Natural killer cell treated with Interleukin-12 subunit alpha and Interleukin-12 subunit beta and Interleukin-15 and Interleukin-18, amount 100 ng/mL, for 72 hours (primary cell): ENCODE results near the gene TADA2A. TPM values are rescaled to one million over a fixed set of nuclear protein-coding genes. Genes with fewer than 3 reads are reported as not detected.
"Not testable (repeated sequence)": the region's sequence is repeated elsewhere in the genome, so short reads cannot be mapped to it uniquely, and the experiment has no call there.

Experiments used
- ATAC-seq, 2 donors: fragments of 150-1000 bp; cut with Tn5 transposase in 1 of 2; sonication (Bioruptor Pico), chemical (Tn5 transposase) in 1 of 2; 2 replicates each; pipeline ENCODE4 v1.10.0; 2021
- DNase-seq: peaks from one replicate; pipeline ENCODE4 v3.0.0; 2022; ENCODE audit warnings: low spot score
- H3K27ac Mint-ChIP-seq, 2 donors: 1 replicate in 1 of 2; 2 replicates in 1 of 2; pipeline ENCODE4 v1.8.0; 2022; ENCODE audit warnings: mixed read lengths in 2 of 2, mild to moderate bottlenecking in 1 of 2, moderate library complexity in 1 of 2
- H3K27me3 Mint-ChIP-seq, 2 donors: 1 replicate in 1 of 2; 2 replicates in 1 of 2; pipeline ENCODE4 v1.8.0; 2022; ENCODE audit warnings: mixed read lengths in 2 of 2
- H3K36me3 Mint-ChIP-seq: one replicate; pipeline ENCODE4 v1.8.0; 2022; ENCODE audit warnings: mixed read lengths
- H3K4me1 Mint-ChIP-seq, 2 donors: 1 replicate in 1 of 2; 2 replicates in 1 of 2; pipeline ENCODE4 v1.8.0; 2022; ENCODE audit warnings: low read depth in 2 of 2, mixed read lengths in 2 of 2, mild to moderate bottlenecking in 1 of 2
- H3K4me3 Mint-ChIP-seq: one replicate; pipeline ENCODE4 v1.8.0; 2022; ENCODE audit warnings: mixed read lengths
- H3K9me3 Mint-ChIP-seq: 2 replicates; pipeline ENCODE4 v1.8.0; 2022; ENCODE audit warnings: mixed read lengths
- total RNA-seq, 2 donors: library from RNA; stranded (reverse); gene quantifications; one replicate each; pipeline ENCODE4 v1.2.3, GENCODE V29; 2022

TADA2A gene
- total RNA-seq, 2 donors from 2014 or later, result 30.5 to 55.4 TPM

GRCh38 chr17:37385474-37385990 is 21.2 kb upstream of the TADA2A start:
- DNase-seq (no peak), ATAC-seq (no peak)
- H3K9me3 Mint-ChIP-seq, result no peaks in the 10 kb centered on the region
- no peak overlapping the region for H3K4me3 Mint-ChIP-seq
- no peaks in the 10 kb centered on the region for H3K4me1 Mint-ChIP-seq
- H3K36me3 Mint-ChIP-seq, result no peaks in the 10 kb centered on the region
- no peak overlapping the region for H3K27ac Mint-ChIP-seq
- no peaks in the 10 kb centered on the region for H3K27me3 Mint-ChIP-seq

DNA sequence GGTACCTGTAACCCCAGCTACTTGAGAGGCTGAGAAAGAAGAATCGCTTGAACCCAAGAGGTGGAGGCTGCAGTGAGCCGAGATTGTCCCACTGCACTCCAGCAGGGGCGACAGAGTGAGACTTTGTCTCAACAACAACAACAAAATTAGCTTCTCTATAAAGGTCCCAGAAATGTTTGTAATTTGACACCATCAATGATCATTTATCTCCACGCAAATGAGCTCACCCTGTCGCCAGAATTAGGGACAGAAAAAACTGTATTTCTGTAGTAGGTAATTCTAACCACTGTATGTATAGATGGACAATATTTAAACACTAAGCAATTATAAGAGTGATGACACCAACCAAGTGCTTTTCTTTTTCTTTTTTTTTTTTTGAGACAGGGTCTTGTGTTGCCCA is 20.2 kb upstream of the TADA2A start:
- Mint-ChIP-seq H3K4me1 (peaks cover 0 to 2% of the 10 kb centered on the region in 2 donors), H3K27ac (no peak overlapping the region), H3K36me3 (no peaks in the 10 kb centered on the region), H3K9me3 (no peaks in the 10 kb centered on the region), H3K27me3 (no peaks in the 10 kb centered on the region), H3K4me3 (no peak overlapping the region)
- ATAC-seq (no peak), DNase-seq (no peak)

- no peaks in the 10 kb centered on the region for H3K27me3 Mint-ChIP-seq
- H3K27ac Mint-ChIP-seq, result no peak overlapping the region
- H3K9me3 Mint-ChIP-seq, result no peaks in the 10 kb centered on the region
- DNase-seq (no peak), ATAC-seq (no peak)
- H3K36me3 Mint-ChIP-seq, result no peaks in the 10 kb centered on the region
- no peak overlapping the region for H3K4me3 Mint-ChIP-seq
- peaks cover 0 to 10% of the 10 kb centered on the region in 2 donors for H3K4me1 Mint-ChIP-seq
These were observed 18.4 kb upstream of the TADA2A start for GRCh38 chr17:37388266-37388665.

- no peak for ATAC-seq
- no peaks in the 10 kb centered on the region for H3K9me3 Mint-ChIP-seq
- no peak overlapping the region for H3K4me3 Mint-ChIP-seq
- no peak for DNase-seq
- H3K4me1 Mint-ChIP-seq, result peaks cover 0 to 10% of the 10 kb centered on the region in 2 donors
- no peaks in the 10 kb centered on the region for H3K36me3 Mint-ChIP-seq
- H3K27me3 Mint-ChIP-seq, result no peaks in the 10 kb centered on the region
- no peak overlapping the region for H3K27ac Mint-ChIP-seq
These were observed 17.5 kb upstream of the TADA2A start for GRCh38 chr17:37389160-37389559.

DNA sequence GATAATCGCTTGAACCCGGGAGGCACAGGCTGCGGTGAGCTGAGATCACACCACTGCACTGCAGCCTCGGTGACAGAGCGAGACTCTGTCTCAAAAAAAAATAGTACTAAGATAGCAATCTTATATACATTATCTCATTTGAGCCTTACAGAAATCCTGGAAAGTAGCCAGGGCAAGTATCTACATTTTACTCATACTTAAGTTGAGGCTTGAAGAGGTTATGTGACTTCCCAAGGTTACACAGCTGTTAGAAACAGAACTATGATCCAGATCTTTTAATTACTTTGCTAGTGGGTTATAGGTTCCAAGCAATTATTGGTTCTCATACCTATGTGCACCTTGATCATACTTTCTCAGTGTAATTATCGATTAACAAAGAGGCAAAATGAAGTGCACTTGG is 15.5 kb upstream of the TADA2A start:
- ATAC-seq (no peak), DNase-seq (no peak)
- H3K4me1 Mint-ChIP-seq, result peaks cover 0 to 10% of the 10 kb centered on the region in 2 donors
- no peak overlapping the region for H3K27ac Mint-ChIP-seq
- H3K36me3 Mint-ChIP-seq, result no peaks in the 10 kb centered on the region
- H3K9me3 Mint-ChIP-seq, result no peaks in the 10 kb centered on the region
- no peak overlapping the region for H3K4me3 Mint-ChIP-seq
- no peaks in the 10 kb centered on the region for H3K27me3 Mint-ChIP-seq

DNA sequence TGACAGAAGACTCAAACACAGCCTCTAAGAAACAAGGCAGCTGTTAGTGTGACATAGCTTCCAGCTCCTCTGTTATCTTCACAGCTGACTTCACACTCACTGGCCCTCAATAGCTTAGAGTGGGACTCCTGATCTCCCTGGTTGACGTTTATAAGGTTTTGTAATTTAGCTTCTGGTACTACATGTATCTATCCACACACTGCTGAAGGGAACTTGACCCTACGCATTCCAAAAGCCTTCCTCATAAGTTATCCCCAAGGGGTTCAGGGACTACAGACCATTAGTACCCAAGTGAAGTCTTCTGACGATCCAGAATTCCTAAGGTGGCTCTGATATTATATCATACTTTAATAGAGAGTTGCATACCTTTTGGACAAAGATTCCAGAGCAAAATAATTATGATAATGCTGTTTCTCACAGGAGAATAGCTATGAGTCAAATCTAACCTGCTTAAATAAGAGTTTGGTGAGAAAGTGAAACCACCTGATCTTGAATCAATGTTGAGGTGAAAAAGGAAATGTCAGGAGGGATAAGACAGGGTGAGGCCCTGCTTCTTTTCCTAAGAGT is 14.6 kb upstream of the TADA2A start:
- DNase-seq (no peak), ATAC-seq (no peak)
- Mint-ChIP-seq H3K36me3 (no peaks in the 10 kb centered on the region), H3K27me3 (no peaks in the 10 kb centered on the region), H3K27ac (no peak overlapping the region), H3K4me3 (no peak overlapping the region), H3K9me3 (no peaks in the 10 kb centered on the region), H3K4me1 (peaks cover 0 to 10% of the 10 kb centered on the region in 2 donors)

- Mint-ChIP-seq H3K9me3 (no peaks in the 10 kb centered on the region), H3K4me1 (peaks cover 2 to 15% of the 10 kb centered on the region in 2 donors), H3K27me3 (no peaks in the 10 kb centered on the region), H3K4me3 (no peak overlapping the region), H3K36me3 (no peaks in the 10 kb centered on the region), H3K27ac (no peak overlapping the region)
- ATAC-seq, result no peak
- DNase-seq, result no peak
These were observed 13.3 kb upstream of the TADA2A start for GRCh38 chr17:37393352-37393751.

- no peaks in the 10 kb centered on the region for H3K27me3 Mint-ChIP-seq
- no peaks in the 10 kb centered on the region for H3K36me3 Mint-ChIP-seq
These were observed 7.4 kb upstream of the TADA2A start for GRCh38 chr17:37399265-37399803.

DNA sequence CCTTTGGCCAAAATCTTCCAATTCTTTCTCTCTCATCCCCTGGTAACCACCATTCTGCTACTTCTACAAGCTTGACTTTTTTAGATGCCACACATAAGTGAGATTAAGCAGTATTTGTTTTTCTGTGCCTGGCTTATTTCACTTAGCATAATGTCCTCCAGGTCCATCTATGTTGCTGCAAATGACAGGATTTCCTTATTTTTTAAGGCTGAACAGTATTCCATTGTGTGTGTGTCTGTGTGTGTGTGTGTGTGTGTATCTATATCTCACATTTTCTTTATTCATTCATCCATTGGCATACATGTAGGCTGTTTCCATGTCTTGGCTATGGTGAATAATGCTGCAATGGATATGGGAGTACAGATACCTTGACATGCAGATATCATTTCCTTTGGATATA is 6.2 kb upstream of the TADA2A start:
- Mint-ChIP-seq H3K27ac (no peak overlapping the region), H3K9me3 (no peaks in the 10 kb centered on the region), H3K27me3 (no peaks in the 10 kb centered on the region), H3K36me3 (peaks cover 7% of the 10 kb centered on the region), H3K4me1 (peaks cover 22 to 38% of the 10 kb centered on the region in 2 donors), H3K4me3 (no peak overlapping the region)
- DNase-seq (no peak), ATAC-seq (no peak)

More at GRCh38 chr17:37399265-37399803, 7.4 kb upstream of the TADA2A start:
- H3K4me3 Mint-ChIP-seq, result no peak overlapping the region
- H3K9me3 Mint-ChIP-seq, result no peaks in the 10 kb centered on the region
- ATAC-seq (no peak), DNase-seq (no peak)
- peaks cover 15 to 26% of the 10 kb centered on the region in 2 donors for H3K4me1 Mint-ChIP-seq
- H3K27ac Mint-ChIP-seq, result no peak overlapping the region

GRCh38 chr17:37405522-37405921 is 1.2 kb upstream of the TADA2A start:
- Mint-ChIP-seq H3K27ac (peak overlapping the region; percentile 93 to 94), H3K4me1 (peaks cover 27 to 39% of the 10 kb centered on the region in 2 donors), H3K4me3 (peak overlapping the region; percentile 99)
- not testable (repeated sequence) for H3K9me3 Mint-ChIP-seq, DNase-seq, ATAC-seq, H3K36me3 Mint-ChIP-seq, H3K27me3 Mint-ChIP-seq

GRCh38 chr17:37405955-37406634 is 591 bp upstream of the TADA2A start:
- Mint-ChIP-seq H3K36me3 (peaks cover 7% of the 10 kb centered on the region), H3K4me3 (peak overlapping the region; percentile 99), H3K27ac (peak overlapping the region; percentile 93 to 94), H3K27me3 (no peaks in the 10 kb centered on the region), H3K9me3 (no peaks in the 10 kb centered on the region), H3K4me1 (peaks cover 27 to 39% of the 10 kb centered on the region in 2 donors)
- no peak for ATAC-seq
- no peak for DNase-seq

GRCh38 chr17:37408145-37408479 is 1.4 kb downstream of the TADA2A start:
- peak overlapping the region; percentile 88 for H3K4me3 Mint-ChIP-seq
- H3K27me3 Mint-ChIP-seq, DNase-seq, H3K36me3 Mint-ChIP-seq, H3K9me3 Mint-ChIP-seq, ATAC-seq: not testable (repeated sequence)
- H3K27ac Mint-ChIP-seq, result peak overlapping the region; percentile 91 to 93
- H3K4me1 Mint-ChIP-seq, result peaks cover 21 to 30% of the 10 kb centered on the region in 2 donors

GRCh38 chr17:37410357-37410756 is 3.7 kb downstream of the TADA2A start:
- no peak overlapping the region for H3K4me3 Mint-ChIP-seq
- H3K36me3 Mint-ChIP-seq, result peaks cover 18% of the 10 kb centered on the region
- H3K27ac Mint-ChIP-seq, result no peak overlapping the region
- peaks cover 10 to 23% of the 10 kb centered on the region in 2 donors for H3K4me1 Mint-ChIP-seq
- DNase-seq, result no peak
- H3K27me3 Mint-ChIP-seq, result no peaks in the 10 kb centered on the region
- no peak for ATAC-seq
- H3K9me3 Mint-ChIP-seq, result no peaks in the 10 kb centered on the region

- H3K4me1 Mint-ChIP-seq, result peaks cover 3 to 16% of the 10 kb centered on the region in 2 donors
- DNase-seq (no peak), ATAC-seq (no peak)
- H3K9me3 Mint-ChIP-seq, result no peaks in the 10 kb centered on the region
- no peak overlapping the region for H3K27ac Mint-ChIP-seq
- H3K36me3 Mint-ChIP-seq, result peaks cover 18% of the 10 kb centered on the region
- no peak overlapping the region for H3K4me3 Mint-ChIP-seq
- no peaks in the 10 kb centered on the region for H3K27me3 Mint-ChIP-seq
These were observed 7.3 kb downstream of the TADA2A start for GRCh38 chr17:37413875-37414519.
